KMS-11 (cell line): Measurements from ENCODE around the gene ASCC1.

ENCODE experiments used
- H2AFZ ChIP-seq: fragments of 200-600 bp; sonication (generic); 2 replicates; pipeline ENCODE4 v1.6.1; 2016; ENCODE audit warnings: antibody characterized with exemption, mixed run types, low read depth
- H3K27ac ChIP-seq: fragments of 200-600 bp; sonication (generic); 2 replicates; pipeline ENCODE4 v1.6.1; 2016; ENCODE audit warnings: mild to moderate bottlenecking, mixed run types
- H3K27me3 ChIP-seq: fragments of 200-600 bp; sonication (generic); 2 replicates; pipeline ENCODE4 v1.6.1; 2017; ENCODE audit warnings: mild to moderate bottlenecking, low read depth, mixed run types, moderate library complexity; ENCODE audit not compliant: insufficient read depth
- H3K36me3 ChIP-seq: fragments of 200-600 bp; sonication (generic); 2 replicates; pipeline ENCODE4 v1.6.1; 2017; ENCODE audit warnings: mild to moderate bottlenecking, mixed run types; ENCODE audit not compliant: insufficient read depth
- H3K4me1 ChIP-seq: fragments of 200-600 bp; sonication (generic); 2 replicates; pipeline ENCODE4 v1.6.1; 2016; ENCODE audit warnings: mild to moderate bottlenecking, low read depth, mixed run types; ENCODE audit not compliant: poor library complexity, severe bottlenecking
- H3K4me2 ChIP-seq: fragments of 200-600 bp; sonication (generic); 2 replicates; pipeline ENCODE4 v1.7.0; 2016; ENCODE audit warnings: mild to moderate bottlenecking, mixed run types
- H3K4me3 ChIP-seq: fragments of 200-600 bp; sonication (generic); IDR thresholded peaks from 2 replicates; pipeline ENCODE4 v1.6.1; 2017; ENCODE audit warnings: low read depth, low read length, mixed read lengths; ENCODE audit not compliant: insufficient read depth
- H3K79me2 ChIP-seq: fragments of 200-600 bp; sonication (generic); 2 replicates; pipeline ENCODE4 v1.6.1; 2016; ENCODE audit warnings: low read depth, mixed run types; ENCODE audit not compliant: insufficient read depth
- H3K9ac ChIP-seq: fragments of 200-600 bp; sonication (generic); 2 replicates; pipeline ENCODE4 v1.6.1; 2016; ENCODE audit warnings: mild to moderate bottlenecking, mixed run types
- H4K20me1 ChIP-seq: fragments of 200-600 bp; sonication (generic); 2 replicates; pipeline ENCODE4 v1.6.1; 2016; ENCODE audit warnings: mild to moderate bottlenecking, mixed run types; ENCODE audit not compliant: insufficient read depth
- TF ChIP-seq, protein P1 (sequence below): fragments of 200-600 bp; sonication (generic); conservative IDR thresholded peaks from 2 replicates; pipeline ENCODE4 v1.6.1; 2017; ENCODE audit warnings: low read depth, mild to moderate bottlenecking, antibody characterized with exemption, low read length, moderate library complexity, mixed read lengths

The ASCC1 gene

DNA sequence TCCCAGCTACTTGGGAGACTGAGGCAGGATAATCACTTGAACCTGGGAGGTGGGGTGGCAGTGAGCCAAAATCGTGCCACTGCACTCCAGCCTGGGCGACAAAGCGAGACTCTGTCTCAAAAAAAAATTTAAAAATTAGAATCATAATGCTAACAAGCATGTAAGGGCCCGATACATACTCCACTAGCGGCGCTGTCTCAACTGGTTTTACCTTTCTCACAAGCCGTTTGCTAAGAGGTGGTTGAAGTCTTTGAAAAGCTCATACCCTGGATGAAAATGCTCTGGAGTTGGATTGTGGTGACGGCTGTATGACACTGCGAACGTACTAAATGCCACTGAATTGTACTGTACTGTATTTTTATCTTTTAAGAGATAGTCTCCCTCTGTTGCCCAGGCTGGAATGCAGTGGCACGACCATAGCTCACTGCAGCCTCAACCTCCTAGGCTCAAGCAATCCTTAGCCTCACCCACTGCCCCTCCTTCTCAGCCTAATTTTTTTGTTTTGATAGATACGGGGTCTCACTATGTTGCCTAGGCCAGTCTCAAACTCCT, 157.7 kb downstream of the ASCC1 start:
- Histone ChIP-seq H3K27me3 (no peaks in the 10 kb centered on the region), H3K9ac (no peak overlapping the region), H3K4me2 (no peak overlapping the region), H3K27ac (no peak overlapping the region), H3K4me3 (no peak overlapping the region), H3K79me2 (no peaks in the 10 kb centered on the region), H2AFZ (no peak overlapping the region), H3K4me1 (no peaks in the 10 kb centered on the region), H3K36me3 (no peaks in the 10 kb centered on the region), H4K20me1 (no peaks in the 10 kb centered on the region)
- TF ChIP-seq, protein P1, sequence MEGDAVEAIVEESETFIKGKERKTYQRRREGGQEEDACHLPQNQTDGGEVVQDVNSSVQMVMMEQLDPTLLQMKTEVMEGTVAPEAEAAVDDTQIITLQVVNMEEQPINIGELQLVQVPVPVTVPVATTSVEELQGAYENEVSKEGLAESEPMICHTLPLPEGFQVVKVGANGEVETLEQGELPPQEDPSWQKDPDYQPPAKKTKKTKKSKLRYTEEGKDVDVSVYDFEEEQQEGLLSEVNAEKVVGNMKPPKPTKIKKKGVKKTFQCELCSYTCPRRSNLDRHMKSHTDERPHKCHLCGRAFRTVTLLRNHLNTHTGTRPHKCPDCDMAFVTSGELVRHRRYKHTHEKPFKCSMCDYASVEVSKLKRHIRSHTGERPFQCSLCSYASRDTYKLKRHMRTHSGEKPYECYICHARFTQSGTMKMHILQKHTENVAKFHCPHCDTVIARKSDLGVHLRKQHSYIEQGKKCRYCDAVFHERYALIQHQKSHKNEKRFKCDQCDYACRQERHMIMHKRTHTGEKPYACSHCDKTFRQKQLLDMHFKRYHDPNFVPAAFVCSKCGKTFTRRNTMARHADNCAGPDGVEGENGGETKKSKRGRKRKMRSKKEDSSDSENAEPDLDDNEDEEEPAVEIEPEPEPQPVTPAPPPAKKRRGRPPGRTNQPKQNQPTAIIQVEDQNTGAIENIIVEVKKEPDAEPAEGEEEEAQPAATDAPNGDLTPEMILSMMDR = no peak

DNA sequence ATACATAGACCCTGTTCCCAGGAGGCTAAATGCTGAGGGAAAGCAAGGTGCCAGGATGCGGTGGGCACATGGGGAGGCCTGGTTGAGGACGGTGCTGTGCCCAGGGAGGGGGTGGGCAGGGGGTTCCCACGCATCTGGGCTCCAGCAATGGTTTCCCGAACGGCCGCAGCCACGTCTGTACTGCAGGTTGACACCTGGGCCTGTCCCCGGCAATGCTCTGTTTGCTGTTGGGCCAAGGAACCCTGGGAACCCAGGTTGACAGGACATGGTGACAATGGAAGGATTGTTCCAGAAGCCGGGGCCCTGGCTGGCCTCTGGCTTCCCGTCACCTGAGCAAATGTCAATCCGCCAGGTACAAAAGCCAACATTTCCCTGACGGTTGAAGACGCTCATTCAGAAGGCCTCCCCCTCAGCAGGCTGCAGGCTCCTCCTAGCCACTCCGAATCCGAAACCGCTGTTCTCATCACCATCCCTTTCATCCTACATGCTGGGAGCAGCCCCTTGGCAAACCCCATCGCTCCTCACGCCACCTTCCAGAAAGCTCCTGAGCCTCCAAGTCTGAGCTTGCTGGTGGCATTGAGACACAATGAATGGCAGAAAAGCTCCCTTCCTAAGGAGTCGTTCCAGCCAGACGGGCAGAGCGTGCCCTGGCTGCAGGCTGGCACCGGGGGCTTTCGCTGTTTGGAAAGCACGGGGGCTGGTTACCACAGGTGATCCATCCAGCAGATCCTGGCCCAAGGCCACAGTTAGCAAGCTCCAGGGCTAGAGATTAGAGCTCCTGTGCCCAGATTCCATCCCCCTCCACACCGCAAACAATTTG, 158.9 kb downstream of the ASCC1 start:
- Histone ChIP-seq H3K4me1 (no peaks in the 10 kb centered on the region), H2AFZ (no peak overlapping the region), H3K27me3 (no peaks in the 10 kb centered on the region), H3K36me3 (no peaks in the 10 kb centered on the region), H3K4me3 (no peak overlapping the region), H3K27ac (no peak overlapping the region), H3K9ac (no peak overlapping the region), H4K20me1 (no peaks in the 10 kb centered on the region), H3K4me2 (no peak overlapping the region), H3K79me2 (no peaks in the 10 kb centered on the region)
- TF ChIP-seq, protein P1 = no peak

DNA sequence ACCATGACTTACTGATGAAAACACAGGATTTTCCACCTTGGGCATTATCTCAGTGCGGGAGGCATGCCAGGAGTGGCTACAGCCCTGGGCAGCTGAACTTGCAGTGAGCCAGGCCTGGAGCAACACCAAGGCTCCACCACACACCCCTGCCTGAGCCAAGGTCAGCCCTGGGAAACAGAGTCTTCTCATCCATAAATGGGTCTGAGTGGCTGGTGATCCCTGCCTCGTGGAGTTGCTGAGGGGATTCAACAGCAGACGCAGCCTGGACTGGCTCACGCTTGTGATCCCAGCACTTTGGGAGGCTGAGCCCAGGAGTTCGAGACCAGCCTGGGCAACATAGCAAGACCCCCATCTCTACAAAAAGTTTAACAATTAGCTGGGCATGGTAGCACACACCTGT, 160.0 kb downstream of the ASCC1 start:
- H3K4me3 ChIP-seq = no peak overlapping the region
- no peak overlapping the region for H3K27ac ChIP-seq
- H3K79me2 ChIP-seq = no peaks in the 10 kb centered on the region
- H3K9ac ChIP-seq = no peak overlapping the region
- no peaks in the 10 kb centered on the region for H4K20me1 ChIP-seq
- TF ChIP-seq, protein P1 = no peak
- no peak overlapping the region for H2AFZ ChIP-seq
- H3K4me1 ChIP-seq = no peaks in the 10 kb centered on the region
- H3K27me3 ChIP-seq = no peaks in the 10 kb centered on the region
- no peak overlapping the region for H3K4me2 ChIP-seq
- H3K36me3 ChIP-seq = no peaks in the 10 kb centered on the region

DNA sequence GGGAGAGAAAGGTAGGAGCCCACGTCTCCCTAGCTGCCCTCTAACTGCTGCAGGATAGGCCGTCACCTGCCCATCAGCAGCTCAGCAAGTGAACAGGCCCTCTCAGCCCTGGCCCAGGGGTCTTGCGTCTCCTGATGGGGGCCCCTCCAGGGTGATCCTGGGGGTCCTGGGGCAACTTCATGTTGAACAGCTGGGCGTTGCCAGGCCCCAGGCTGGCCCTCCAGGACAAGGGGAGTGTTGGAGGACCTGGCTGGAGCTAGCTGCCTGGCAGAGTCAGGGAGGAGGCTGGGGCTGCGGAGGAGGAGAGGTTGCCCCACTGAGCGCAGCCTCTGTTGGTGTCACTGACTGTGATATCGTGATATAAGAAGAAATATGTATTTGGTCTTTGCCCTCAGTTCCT, 162.4 kb downstream of the ASCC1 start:
- Histone ChIP-seq H3K4me1 (no peaks in the 10 kb centered on the region), H3K79me2 (no peaks in the 10 kb centered on the region), H3K9ac (no peak overlapping the region), H3K36me3 (no peaks in the 10 kb centered on the region), H3K4me3 (no peak overlapping the region), H4K20me1 (no peaks in the 10 kb centered on the region), H3K27me3 (no peaks in the 10 kb centered on the region), H3K27ac (no peak overlapping the region), H2AFZ (no peak overlapping the region), H3K4me2 (no peak overlapping the region)
- TF ChIP-seq, protein P1 = no peak
